GM12878 (cell line): ENCODE results near the gene NHLRC4. TPM values are rescaled to one million over a fixed set of nuclear protein-coding genes. Genes with fewer than 3 reads are reported as not detected.

ENCODE experiments used
- IRF4 ChIP-seq: IDR thresholded peaks from 2 replicates; pipeline ENCODE4 v1.6.1; 2011; ENCODE audit warnings: low read depth, low read length
- JUNB ChIP-seq: IDR thresholded peaks from 2 replicates; pipeline ENCODE4 v1.6.1; 2016; ENCODE audit warnings: antibody characterized with exemption, mild to moderate bottlenecking
- KAT2A ChIP-seq: conservative IDR thresholded peaks from 2 replicates; pipeline ENCODE4 v1.6.1; 2011; ENCODE audit warnings: low read depth, low read length; ENCODE audit not compliant: control insufficient read depth
- MXI1 ChIP-seq: fragments of 150-350 bp; IDR thresholded peaks from 2 replicates; pipeline ENCODE4 v1.6.1; 2011; ENCODE audit warnings: low read depth, mild to moderate bottlenecking, inconsistent platforms, low read length, improper control_type of control experiment
- POLR2AphosphoS5 ChIP-seq: IDR thresholded peaks from 2 replicates; pipeline ENCODE4 v1.6.1; 2011; ENCODE audit warnings: mild to moderate bottlenecking, low read length, inconsistent platforms
- RCOR1 ChIP-seq: conservative IDR thresholded peaks from 2 replicates; pipeline ENCODE4 v1.6.1; 2012; ENCODE audit warnings: low read depth, low read length, improper control_type of control experiment
- polyA plus RNA-seq, 11 experiments: library from polyadenylated mRNA; depleted of rRNA in 4 of 11; unstranded in 6 of 11; stranded (reverse) in 5 of 11; fragments of >200 nt; fragmentation: Nextera tagmentation in 4 of 11; fragmentation: Illumina TruSeq in 1 of 11; extraction: Ambion mirVana in 4 of 11; extraction: Trizol in 1 of 11; gene quantifications; 1 replicate in 1 of 11; 2 replicates in 10 of 11; pipeline versions ENCODE4 v1.2.1 to v1.2.3, GENCODE V29; 2011 to 2016; ENCODE audit warnings: inconsistent platforms in 2 of 11, missing spikeins in 2 of 11, low read depth in 1 of 11
- total RNA-seq, 4 experiments: library from RNA; depleted of rRNA in 3 of 4; stranded (reverse); fragments of >200 nt in 3 of 4; fragmentation: Illumina TruSeq in 1 of 4; extraction: Trizol in 1 of 4; gene quantifications; 2 replicates each; pipeline versions ENCODE4 v1.2.1 to v1.2.3, GENCODE V29; 2013 to 2021
- TF ChIP-seq, protein P1 (sequence below): fragments of 450-650 bp; formaldehyde crosslinking; IDR thresholded peaks from 2 replicates; pipeline ENCODE4 v1.4.0; 2020; ENCODE audit warnings: mild to moderate bottlenecking, moderate library complexity

Gene NHLRC4
- total and polyA plus RNA-seq, 10 of the 15 experiments (the other 5 are each of a cell fraction or from before 2014, with no cell fraction given): 0.07 to 1.1 (median 0.57) TPM; not detected in 3

- TF ChIP-seq, protein P1, sequence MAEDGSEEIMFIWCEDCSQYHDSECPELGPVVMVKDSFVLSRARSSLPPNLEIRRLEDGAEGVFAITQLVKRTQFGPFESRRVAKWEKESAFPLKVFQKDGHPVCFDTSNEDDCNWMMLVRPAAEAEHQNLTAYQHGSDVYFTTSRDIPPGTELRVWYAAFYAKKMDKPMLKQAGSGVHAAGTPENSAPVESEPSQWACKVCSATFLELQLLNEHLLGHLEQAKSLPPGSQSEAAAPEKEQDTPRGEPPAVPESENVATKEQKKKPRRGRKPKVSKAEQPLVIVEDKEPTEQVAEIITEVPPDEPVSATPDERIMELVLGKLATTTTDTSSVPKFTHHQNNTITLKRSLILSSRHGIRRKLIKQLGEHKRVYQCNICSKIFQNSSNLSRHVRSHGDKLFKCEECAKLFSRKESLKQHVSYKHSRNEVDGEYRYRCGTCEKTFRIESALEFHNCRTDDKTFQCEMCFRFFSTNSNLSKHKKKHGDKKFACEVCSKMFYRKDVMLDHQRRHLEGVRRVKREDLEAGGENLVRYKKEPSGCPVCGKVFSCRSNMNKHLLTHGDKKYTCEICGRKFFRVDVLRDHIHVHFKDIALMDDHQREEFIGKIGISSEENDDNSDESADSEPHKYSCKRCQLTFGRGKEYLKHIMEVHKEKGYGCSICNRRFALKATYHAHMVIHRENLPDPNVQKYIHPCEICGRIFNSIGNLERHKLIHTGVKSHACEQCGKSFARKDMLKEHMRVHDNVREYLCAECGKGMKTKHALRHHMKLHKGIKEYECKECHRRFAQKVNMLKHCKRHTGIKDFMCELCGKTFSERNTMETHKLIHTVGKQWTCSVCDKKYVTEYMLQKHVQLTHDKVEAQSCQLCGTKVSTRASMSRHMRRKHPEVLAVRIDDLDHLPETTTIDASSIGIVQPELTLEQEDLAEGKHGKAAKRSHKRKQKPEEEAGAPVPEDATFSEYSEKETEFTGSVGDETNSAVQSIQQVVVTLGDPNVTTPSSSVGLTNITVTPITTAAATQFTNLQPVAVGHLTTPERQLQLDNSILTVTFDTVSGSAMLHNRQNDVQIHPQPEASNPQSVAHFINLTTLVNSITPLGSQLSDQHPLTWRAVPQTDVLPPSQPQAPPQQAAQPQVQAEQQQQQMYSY (CRISPR knock-in tag): no peak
- TF ChIP-seq POLR2AphosphoS5: 0 out of 2 replicates have a peak, but pooled peaks have one; percentile 43
- TF ChIP-seq RCOR1: no peak
- TF ChIP-seq KAT2A: no peak
- no peak for TF ChIP-seq IRF4
- no peak for TF ChIP-seq JUNB
- no peak for TF ChIP-seq MXI1
- TF ChIP-seq, all 136 proteins: peak for 42
Measured at GRCh38 chr16:527015-527903, 39.5 kb upstream of the NHLRC4 start, which contains the start of gene CAPN15 (continued).
